ENCODE data around the gene TBL1XR1. TPM values are rescaled to one million over a fixed set of nuclear protein-coding genes. Genes with fewer than 3 reads are reported as not detected.
"Not testable (repeated sequence)": the region's sequence is repeated elsewhere in the genome, so short reads cannot be mapped to it uniquely, and the experiment has no call there.

TBL1XR1 gene
- total and polyA plus RNA-seq, 2 of the 8 experiments (the other 6 are each of a cell fraction or from before 2014, with no cell fraction given) = 28.1 to 147 TPM

GRCh38 chr3:177139220-177139619 is 58.1 kb downstream of the TBL1XR1 start:
- H3K9me3 ChIP-seq (ENCODE audit: insufficient read depth in 2 of 2, low read depth in 1 of 2, low read length in 1 of 2); H2BK120ac ChIP-seq (replicated peaks; ENCODE audit: low read depth, low read length): not testable (repeated sequence)

More at GRCh38 chr3:177139220-177139619, 58.1 kb downstream of the TBL1XR1 start:
- H3K18ac ChIP-seq (ENCODE audit: extremely low read depth, low read length); H4K5ac ChIP-seq (ENCODE audit: insufficient read length, low read depth, low read length); POLR2A ChIA-PET (ENCODE audit: partially characterized antibody); H2BK5ac ChIP-seq (ENCODE audit: low read depth, low read length); H3K79me1 ChIP-seq (ENCODE audit: low read depth, low read length); FAIRE-seq; H2BK20ac ChIP-seq (ENCODE audit: low read length); H3K9ac ChIP-seq (replicated peaks in 1 of 4; ENCODE audit: extremely low read depth in 1 of 4, low read depth in 3 of 4, low read length in 3 of 4); DNase-seq (ENCODE audit: low read depth in 1 of 2, low spot score in 2 of 2); H3K4ac ChIP-seq (replicated peaks; ENCODE audit: insufficient read length, low read depth, low read length); H3K23me2 ChIP-seq (ENCODE audit: low read depth, low read length); H3K4me1 ChIP-seq (replicated peaks in 1 of 4; ENCODE audit: control insufficient read depth in 3 of 4, insufficient read depth in 4 of 4, low read length in 3 of 4); H3K27ac ChIP-seq (ENCODE audit: low read depth, low read length); H3K4me2 ChIP-seq (ENCODE audit: insufficient read depth in 1 of 2, low read depth in 2 of 2, low read length in 2 of 2); H2AK5ac ChIP-seq (ENCODE audit: low read depth, low read length); H3K36me3 ChIP-seq (ENCODE audit: control insufficient read depth in 2 of 4, insufficient read depth in 4 of 4, low read length in 3 of 4); H3K4me3 ChIP-seq (ENCODE audit: extremely low read depth in 1 of 4, insufficient read depth in 2 of 4, low read depth in 3 of 4, low read length in 4 of 4); H2BK12ac ChIP-seq (ENCODE audit: low read depth, low read length); H3K27me3 ChIP-seq (replicated peaks in 1 of 4; ENCODE audit: control insufficient read depth in 3 of 4, extremely low read depth in 1 of 4, insufficient read depth in 3 of 4, low read length in 3 of 4); H2BK15ac ChIP-seq (ENCODE audit: low read length); H2AFZ ChIP-seq (ENCODE audit: low read length); H3K56ac ChIP-seq (replicated peaks; ENCODE audit: insufficient read length, low read depth, low read length); H4K91ac ChIP-seq (replicated peaks; ENCODE audit: insufficient read length, low read length); H3K14ac ChIP-seq (ENCODE audit: insufficient read length); H3K23ac ChIP-seq (ENCODE audit: insufficient read length): not testable (repeated sequence)
- 97% methylated on average over 10 of the region's 10 CpGs; no CpG with 5 or more reads in 1 of the 2 experiments for WGBS, 2 experiments (ENCODE audit: extremely low coverage in 1 of 2, insufficient coverage in 1 of 2, insufficient read length in 1 of 2, insufficient replicate concordance in 2 of 2, low coverage in 1 of 2, low lambda C conversion rate in 2 of 2, missing lambda C conversion rate in 1 of 2)
- peaks cover 14 to 23% of the 10 kb centered on the region in 2 experiments for H4K20me1 ChIP-seq (replicated peaks in 1 of 2; ENCODE audit: control insufficient read depth in 1 of 2, insufficient read depth in 2 of 2, low read length in 2 of 2)
- H3K79me2 ChIP-seq (ENCODE audit: control insufficient read depth in 1 of 2, insufficient read depth in 2 of 2, low read length in 2 of 2) = peaks cover 66 to 99% of the 10 kb centered on the region in 2 experiments
- CTCF ChIA-PET (ENCODE audit: partially characterized antibody) = interaction anchor here (0.6 kb wide), 1 partner anchor 70 kb away, joined by 3 read pairs; no protein-coding TSS in a partner anchor
- H4K8ac ChIP-seq (ENCODE audit: extremely low read depth, insufficient read depth, low read length) = peak overlapping the region; percentile 66; the same call in 1 of the 2 replicates

All from H1 (cell line).